ENCODE data around the gene ARAP3.

GRCh38 chr5:141651728-141652105 is 30.3 kb downstream of the ARAP3 start:
- TF ChIP-seq CTCF (IDR thresholded peaks at IDR 0.05) (no peak), EZH2 (IDR thresholded peaks at IDR 0.05; ENCODE audit: borderline replicate concordance, insufficient read depth, low read depth, low read length, poor library complexity, severe bottlenecking) (no peak)

All from B cell (primary cell).